Panc1 (cell line): ENCODE measurements around the gene CCL16.

Source experiments
- POLR2AphosphoS5 ChIP-seq: IDR thresholded peaks from 2 replicates; pipeline ENCODE4 v1.6.1; 2012; ENCODE audit warnings: mild to moderate bottlenecking, low read depth, low read length, moderate library complexity
- TF ChIP-seq, protein P1 (sequence below): fragments of 450-650 bp; IDR thresholded peaks from 2 replicates; pipeline ENCODE4 v1.5.1; 2017; ENCODE audit warnings: mild to moderate bottlenecking

DNA sequence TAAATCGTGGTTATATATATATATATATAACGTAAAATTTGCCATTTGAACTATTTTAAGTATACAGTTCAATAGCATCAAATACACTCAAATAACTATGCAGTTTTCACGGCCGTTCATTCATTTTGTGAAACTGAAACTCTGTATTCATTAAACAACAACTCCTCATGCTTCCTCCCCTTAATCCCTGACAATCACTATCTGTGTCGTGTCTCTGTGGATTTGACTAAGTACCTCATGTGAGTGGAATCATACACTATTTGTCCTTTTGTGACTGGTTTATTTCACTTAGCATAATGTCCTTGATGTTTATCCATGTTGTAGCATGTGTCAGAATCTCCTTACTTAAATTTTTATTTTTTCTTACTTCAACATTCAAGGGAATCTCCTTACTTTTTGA, 33.6 kb upstream of the CCL16 start:
- TF ChIP-seq, protein P1, sequence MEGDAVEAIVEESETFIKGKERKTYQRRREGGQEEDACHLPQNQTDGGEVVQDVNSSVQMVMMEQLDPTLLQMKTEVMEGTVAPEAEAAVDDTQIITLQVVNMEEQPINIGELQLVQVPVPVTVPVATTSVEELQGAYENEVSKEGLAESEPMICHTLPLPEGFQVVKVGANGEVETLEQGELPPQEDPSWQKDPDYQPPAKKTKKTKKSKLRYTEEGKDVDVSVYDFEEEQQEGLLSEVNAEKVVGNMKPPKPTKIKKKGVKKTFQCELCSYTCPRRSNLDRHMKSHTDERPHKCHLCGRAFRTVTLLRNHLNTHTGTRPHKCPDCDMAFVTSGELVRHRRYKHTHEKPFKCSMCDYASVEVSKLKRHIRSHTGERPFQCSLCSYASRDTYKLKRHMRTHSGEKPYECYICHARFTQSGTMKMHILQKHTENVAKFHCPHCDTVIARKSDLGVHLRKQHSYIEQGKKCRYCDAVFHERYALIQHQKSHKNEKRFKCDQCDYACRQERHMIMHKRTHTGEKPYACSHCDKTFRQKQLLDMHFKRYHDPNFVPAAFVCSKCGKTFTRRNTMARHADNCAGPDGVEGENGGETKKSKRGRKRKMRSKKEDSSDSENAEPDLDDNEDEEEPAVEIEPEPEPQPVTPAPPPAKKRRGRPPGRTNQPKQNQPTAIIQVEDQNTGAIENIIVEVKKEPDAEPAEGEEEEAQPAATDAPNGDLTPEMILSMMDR = no peak
- no peak for TF ChIP-seq POLR2AphosphoS5
